Right forelimb (tissue), 1 donor: ENCODE results near the gene KRT6B.
"Not testable (repeated sequence)": the region's sequence is repeated elsewhere in the genome, so short reads cannot be mapped to it uniquely, and the experiment has no call there.

Experiments
- DNase-seq: peaks from one replicate; pipeline ENCODE4 v3.0.0-alpha.2; 2018

KRT6B gene

DNA sequence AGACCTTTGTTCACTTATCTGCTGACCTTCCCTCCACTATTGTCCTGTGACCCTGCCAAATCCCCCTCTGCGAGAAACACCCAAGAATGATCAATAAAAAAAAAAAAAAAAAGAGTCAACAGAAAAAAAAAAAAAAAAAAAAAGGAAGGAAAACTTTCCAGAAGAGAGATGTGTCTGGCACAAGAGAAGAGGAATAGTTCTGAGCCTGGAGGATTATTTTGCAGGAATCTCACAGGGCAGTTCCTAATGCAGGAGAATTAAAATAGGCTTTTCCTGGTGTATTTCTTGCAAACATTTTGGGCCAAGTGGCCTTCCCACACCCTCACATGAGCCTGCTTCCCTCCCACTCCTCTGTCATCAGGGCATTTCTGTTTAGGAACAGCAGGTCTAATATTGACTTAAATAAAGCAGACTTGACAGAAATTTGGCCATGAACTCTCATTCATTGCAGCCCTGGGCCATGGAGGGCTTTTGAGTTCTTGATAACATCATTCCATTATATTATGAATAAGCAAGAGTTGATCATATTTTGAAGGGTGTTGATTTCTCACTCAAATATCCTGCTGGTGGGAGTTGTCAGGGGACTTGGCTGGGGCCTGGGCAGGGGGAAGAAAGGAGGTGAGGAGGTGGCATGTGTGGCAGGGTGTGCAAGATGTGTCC, 41.2 kb downstream of the KRT6B start:
- not testable (repeated sequence) for DNase-seq

GRCh38 chr12:52407918-52408317, 44.0 kb downstream of the KRT6B start:
- no peak for DNase-seq

GRCh38 chr12:52405922-52406385, 46.0 kb downstream of the KRT6B start, which contains the start of gene KRT82:
Gene KRT82 (minus strand): TSS chr12:52406335. CDS start chr12:52406277, 58 bp downstream.
- DNase-seq = no peak

DNA sequence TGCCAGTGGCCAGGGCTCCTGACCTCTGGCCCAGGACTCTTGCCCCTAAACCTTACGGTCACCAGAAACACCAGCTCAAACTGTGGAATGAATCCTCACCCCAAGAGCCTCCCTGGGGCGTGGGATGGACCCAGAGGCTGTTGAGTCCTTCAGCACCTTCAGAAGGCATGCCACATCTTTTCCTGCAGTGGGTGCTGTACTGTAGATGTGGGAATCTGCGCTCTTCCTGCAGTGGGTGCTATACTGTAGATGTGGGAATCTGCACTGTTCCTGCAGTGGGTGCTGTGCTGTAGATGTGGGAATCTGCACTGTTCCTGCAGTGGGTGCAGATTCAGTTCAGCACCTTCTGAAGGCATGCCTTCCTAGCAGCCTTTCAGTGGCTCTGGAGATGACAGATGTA, 47.0 kb downstream of the KRT6B start:
- no peak for DNase-seq

DNA sequence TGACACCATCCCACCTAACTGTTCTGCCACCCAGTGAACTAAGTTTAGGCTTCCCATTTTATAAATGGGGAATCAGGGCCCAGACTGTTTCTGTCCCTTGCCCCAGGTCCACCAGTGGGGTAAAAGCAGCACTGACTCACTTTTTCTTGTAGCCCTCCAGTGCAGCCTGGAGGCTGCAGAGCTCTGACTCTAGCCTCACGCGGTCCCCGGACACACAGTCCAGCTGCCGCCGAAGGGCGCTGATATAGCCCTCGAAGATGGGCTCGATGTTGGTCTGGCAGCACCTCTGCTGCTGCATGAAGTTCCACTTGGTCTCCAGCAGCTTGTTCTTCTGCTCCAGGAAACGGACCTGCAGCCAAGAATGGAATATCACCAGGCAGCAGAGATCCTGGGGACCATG, 48.4 kb downstream of the KRT6B start:
- DNase-seq = no peak

DNA sequence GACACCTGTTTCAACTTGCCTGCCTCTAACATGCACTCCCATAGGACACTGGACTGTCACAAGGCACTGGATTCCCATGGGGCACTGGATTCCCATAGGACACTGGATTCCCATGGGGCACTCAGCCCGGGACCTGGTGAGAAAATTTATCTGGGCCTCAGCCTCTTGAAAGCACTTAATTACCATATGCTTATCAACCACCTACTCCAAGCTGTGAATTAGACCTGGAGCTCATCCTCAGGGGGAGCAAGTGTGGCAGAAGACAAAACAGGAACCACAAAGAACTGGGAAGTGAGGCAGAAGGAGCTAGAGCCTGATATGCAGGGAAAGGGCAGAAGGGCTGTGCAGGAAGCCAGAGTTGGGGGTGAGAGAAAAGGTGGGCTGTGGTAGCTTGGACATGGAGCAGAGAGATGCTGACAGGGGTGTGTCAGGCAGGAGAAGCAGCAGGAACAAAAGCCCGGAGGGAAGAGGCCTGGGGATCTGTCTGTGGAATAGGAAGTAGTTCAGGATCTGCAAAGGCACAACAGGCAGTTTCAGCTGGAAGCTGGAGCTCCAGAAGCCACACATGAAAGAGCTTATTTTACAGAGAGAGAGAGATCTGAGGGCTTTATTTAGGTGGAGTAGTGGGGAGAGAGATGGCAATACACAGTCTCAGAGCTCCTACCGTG, 48.9 kb downstream of the KRT6B start:
- DNase-seq = no peak

- no peak for DNase-seq
Observed at GRCh38 chr12:52402377-52402776, 49.6 kb downstream of the KRT6B start.

DNA sequence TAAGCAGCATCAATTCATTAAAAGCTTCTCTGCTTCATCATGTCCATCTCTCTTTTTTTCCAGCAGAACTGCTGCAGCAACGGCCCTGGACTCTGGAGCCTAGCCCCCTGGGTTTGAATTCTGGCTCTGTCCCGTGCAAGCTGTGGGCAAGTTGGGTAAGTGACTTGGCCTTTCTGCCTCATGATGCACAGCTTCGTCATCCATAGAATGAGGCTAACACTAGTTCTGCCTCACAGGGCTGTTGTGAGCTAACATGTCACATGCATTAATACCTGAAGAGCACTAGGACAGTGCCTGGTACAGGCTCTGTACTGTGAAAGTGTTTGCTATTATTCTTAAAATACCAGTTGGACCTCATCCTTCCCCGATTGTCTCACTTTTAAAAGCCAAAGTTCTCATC, 50.0 kb downstream of the KRT6B start:
- DNase-seq = no peak

DNA sequence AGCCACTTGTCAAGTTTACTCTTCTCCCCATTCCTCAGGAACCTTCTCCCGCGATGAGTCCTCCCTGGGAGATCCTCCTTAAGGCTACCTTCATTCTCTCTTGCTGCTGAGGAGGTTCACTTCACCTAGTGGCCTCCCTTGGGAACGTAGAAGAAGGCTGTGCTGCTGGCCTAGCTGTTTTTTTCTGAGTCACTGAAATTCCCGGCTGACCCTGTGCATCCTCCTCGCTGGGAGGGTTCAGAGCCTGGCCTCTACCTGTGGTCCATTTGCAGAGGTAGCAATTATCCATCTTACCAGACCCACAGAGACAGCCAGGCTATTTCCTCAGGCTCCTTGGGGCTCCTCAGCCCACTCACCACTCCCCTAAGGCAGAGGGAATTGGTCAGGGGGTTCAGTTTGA, 50.4 kb downstream of the KRT6B start:
- no peak for DNase-seq

- DNase-seq = no peak
Observed at GRCh38 chr12:52400906-52401305, 51.0 kb downstream of the KRT6B start.

GRCh38 chr12:52399756-52400155, 52.2 kb downstream of the KRT6B start:
- no peak for DNase-seq

- no peak for DNase-seq
Observed at GRCh38 chr12:52398176-52398575, 53.8 kb downstream of the KRT6B start.

- DNase-seq = no peak
Observed at GRCh38 chr12:52396656-52397055, 55.3 kb downstream of the KRT6B start.
